GM21528 (cell line): ENCODE data around the gene SERAC1.
"Not testable (repeated sequence)": the region's sequence is repeated elsewhere in the genome, so short reads cannot be mapped to it uniquely, and the experiment has no call there.

ENCODE experiments used
- ATAC-seq: cut with Tn5 transposase; IDR thresholded peaks from one replicate; pipeline ENCODE4 v1.9.1; 2021; ENCODE audit warnings: mild to moderate bottlenecking, moderate library complexity; ENCODE audit not compliant: unreplicated experiment, low FRiP score

The SERAC1 gene

GRCh38 chr6:158175111-158175510 lies 7.0 kb upstream of the SERAC1 start:
- no peak for ATAC-seq

- ATAC-seq = no peak
Observed at GRCh38 chr6:158174514-158174913, 6.5 kb upstream of the SERAC1 start.

- no peak for ATAC-seq
Observed at GRCh38 chr6:158174024-158174423, 6.0 kb upstream of the SERAC1 start.

- ATAC-seq = no peak
Observed at GRCh38 chr6:158172001-158172400, 3.9 kb upstream of the SERAC1 start.

GRCh38 chr6:158170656-158171081 lies 2.6 kb upstream of the SERAC1 start:
- ATAC-seq = no peak

GRCh38 chr6:158169634-158170033 lies 1.6 kb upstream of the SERAC1 start:
- ATAC-seq = not testable (repeated sequence)

GRCh38 chr6:158165919-158166416 lies 2.1 kb downstream of the SERAC1 start:
- ATAC-seq = no peak

- ATAC-seq = no peak
Observed at GRCh38 chr6:158164579-158165170, 3.4 kb downstream of the SERAC1 start.

GRCh38 chr6:158161566-158162254 lies 6.4 kb downstream of the SERAC1 start:
- no peak for ATAC-seq

- ATAC-seq = no peak
Observed at GRCh38 chr6:158160932-158161539, 7.0 kb downstream of the SERAC1 start.

GRCh38 chr6:158158748-158159147 lies 9.3 kb downstream of the SERAC1 start:
- no peak for ATAC-seq

GRCh38 chr6:158158123-158158522 lies 9.9 kb downstream of the SERAC1 start:
- ATAC-seq = no peak

GRCh38 chr6:158157064-158157764 lies 10.8 kb downstream of the SERAC1 start:
- ATAC-seq = no peak

- no peak for ATAC-seq
Observed at GRCh38 chr6:158154816-158155215, 13.2 kb downstream of the SERAC1 start.

GRCh38 chr6:158153576-158153975 lies 14.5 kb downstream of the SERAC1 start:
- no peak for ATAC-seq

- no peak for ATAC-seq
Observed at GRCh38 chr6:158152659-158153058, 15.4 kb downstream of the SERAC1 start.

- ATAC-seq = not testable (repeated sequence)
Observed at GRCh38 chr6:158152025-158152424, 16.0 kb downstream of the SERAC1 start.

GRCh38 chr6:158150701-158151100 lies 17.4 kb downstream of the SERAC1 start:
- no peak for ATAC-seq

GRCh38 chr6:158149641-158150040 lies 18.4 kb downstream of the SERAC1 start:
- no peak for ATAC-seq

GRCh38 chr6:158143700-158144099 lies 24.4 kb downstream of the SERAC1 start:
- ATAC-seq = no peak

- no peak for ATAC-seq
Observed at GRCh38 chr6:158142789-158143188, 25.3 kb downstream of the SERAC1 start.
